Body of pancreas (tissue), 4 donors: Measurements from ENCODE around the gene RAB11FIP4.

Experiments used
- CTCF ChIP-seq, 7 experiments: fragments of 450-650 bp in 4 of 7; fragments of 200-600 bp in 3 of 7; sonication (generic) in 3 of 7; IDR thresholded peaks; one replicate each; pipeline ENCODE4 v1.5.1; 2016 to 2019; ENCODE audit warnings: antibody characterized with exemption in 7 of 7
- POLR2A ChIP-seq, 3 donors: fragments of 450-650 bp; IDR thresholded peaks; one replicate each; pipeline ENCODE4 v1.6.1; 2016; ENCODE audit warnings: antibody characterized with exemption in 3 of 3, mild to moderate bottlenecking in 2 of 3

- TF ChIP-seq CTCF (IDR thresholded peaks at IDR 0.05) = no peak
- TF ChIP-seq POLR2A (IDR thresholded peaks at IDR 0.05) = no peak
Measured at GRCh38 chr17:31534223-31534888, 142.9 kb downstream of the RAB11FIP4 start.
